Spleen (tissue), 11 donors: ENCODE results near the gene KCNJ2. TPM values are rescaled to one million over a fixed set of nuclear protein-coding genes. Genes with fewer than 3 reads are reported as not detected.

Source experiments
- DNase-seq: peaks from one replicate; pipeline ENCODE4 v3.0.0-alpha.2; 2020
- H3K27ac ChIP-seq, 8 donors: fragments of 200-600 bp; sonication (generic) in 7 of 8; 1 replicate in 4 of 8; 2 replicates in 4 of 8; pipeline versions ENCODE4 v1.5.0 to v1.8.0; 2016 to 2021; ENCODE audit warnings: inconsistent platforms in 4 of 8, mild to moderate bottlenecking in 4 of 8, moderate library complexity in 1 of 8
- H3K27me3 ChIP-seq, 7 donors: fragments of 200-600 bp; sonication (generic) in 6 of 7; replicated peaks in 1 of 7; 1 replicate in 4 of 7; 2 replicates in 3 of 7; pipeline versions ENCODE4 v1.5.0 to v1.8.0; 2016 to 2021; ENCODE audit warnings: inconsistent platforms in 3 of 7, mild to moderate bottlenecking in 1 of 7
- H3K36me3 ChIP-seq, 6 donors: fragments of 200-600 bp; sonication (generic) in 5 of 6; 1 replicate in 4 of 6; 2 replicates in 2 of 6; pipeline versions ENCODE4 v1.5.0 to v1.8.0; 2016 to 2021; ENCODE audit warnings: inconsistent platforms in 2 of 6
- H3K4me1 ChIP-seq, 6 donors: fragments of 200-600 bp; sonication (generic) in 5 of 6; 1 replicate in 3 of 6; 2 replicates in 3 of 6; pipeline versions ENCODE4 v1.5.0 to v1.8.0; 2016 to 2021; ENCODE audit warnings: inconsistent platforms in 3 of 6
- H3K4me3 ChIP-seq, 8 donors: fragments of 200-600 bp; sonication (generic) in 7 of 8; 1 replicate in 4 of 8; 2 replicates in 4 of 8; pipeline versions ENCODE4 v1.5.0 to v1.8.0; 2016 to 2021; ENCODE audit warnings: inconsistent platforms in 4 of 8, mild to moderate bottlenecking in 4 of 8, moderate library complexity in 2 of 8
- H3K9me3 ChIP-seq, 8 donors: fragments of 200-600 bp; sonication (generic) in 7 of 8; 1 replicate in 4 of 8; 2 replicates in 4 of 8; pipeline versions ENCODE4 v1.5.0 to v1.8.0; 2016 to 2021; ENCODE audit warnings: inconsistent platforms in 4 of 8
- POLR2A ChIP-seq, 3 donors: fragments of 450-650 bp; IDR thresholded peaks; one replicate each; pipeline ENCODE4 v1.5.1; 2017; ENCODE audit warnings: antibody characterized with exemption in 3 of 3, mild to moderate bottlenecking in 1 of 3
- POLR2AphosphoS5 ChIP-seq, 3 donors: sonication (generic); formaldehyde crosslinking; IDR thresholded peaks; one replicate each; pipeline ENCODE4 v1.5.1; 2017; ENCODE audit warnings: antibody characterized with exemption in 3 of 3
- WGBS, 5 donors: extraction: QIAGEN DNeasy Blood & Tissue Kit in 3 of 5; methylation state at CpG; one replicate each; pipeline versions ENCODE4 v1.1.5 to v1.1.7; 2013 to 2018; 5-methylcytosine and 5-hydroxymethylcytosine counted together
- intact Hi-C: fragments of 100-400 bp; cut with DNase I; formaldehyde crosslinking; loops from one replicate; pipeline ENCODE4 v1.15.0; 2023; ENCODE audit warnings: low total_unique reads
- polyA plus RNA-seq, 3 donors: library from polyadenylated mRNA; stranded (reverse); fragments of 200-250 nt; gene quantifications; one replicate each; pipeline ENCODE4 v1.2.1, GENCODE V29; 2013
- total RNA-seq, 7 donors: library from RNA; depleted of rRNA in 3 of 7; stranded (reverse); fragments of >200 nt in 3 of 7; fragmentation: NEBNext Ultra II Directional in 4 of 7; extraction: Animal tissue kit (Norgen Biotek cat#: 25700) in 4 of 7; gene quantifications; one replicate each; pipeline versions ENCODE4 v1.1.0 to v1.2.1, GENCODE V29; 2016 to 2021
- TF ChIP-seq, protein P1 (sequence below), 11 experiments: fragments of 200-600 bp in 7 of 11; fragments of 450-650 bp in 4 of 11; sonication (generic) in 4 of 11; IDR thresholded peaks in 8 of 11; conservative IDR thresholded peaks in 3 of 11; 1 replicate in 7 of 11; 2 replicates in 4 of 11; pipeline versions ENCODE4 v1.4.0 to v1.8.0; 2016 to 2021; ENCODE audit warnings: antibody characterized with exemption in 11 of 11, inconsistent platforms in 4 of 11, mild to moderate bottlenecking in 1 of 11
- donor health status: healthy with polysubstance abuse.
- donor health status: DM: no; HTN: no; CAD: no; lungs with moderate emphysema.
- donor health status: DM: no; HTN: no; CAD: no.
- donor health status: Bipolar disorder and iron deficiency.
- donor health status: healthy.
- donor health status: DM: no; HTN: no; CAD: no.
- donor health status: DM: yes; HTN: yes; CAD: no.

The KCNJ2 gene
- total and polyA plus RNA-seq, 10 donors = 0.91 to 34.1 (median 21.5) TPM

DNA sequence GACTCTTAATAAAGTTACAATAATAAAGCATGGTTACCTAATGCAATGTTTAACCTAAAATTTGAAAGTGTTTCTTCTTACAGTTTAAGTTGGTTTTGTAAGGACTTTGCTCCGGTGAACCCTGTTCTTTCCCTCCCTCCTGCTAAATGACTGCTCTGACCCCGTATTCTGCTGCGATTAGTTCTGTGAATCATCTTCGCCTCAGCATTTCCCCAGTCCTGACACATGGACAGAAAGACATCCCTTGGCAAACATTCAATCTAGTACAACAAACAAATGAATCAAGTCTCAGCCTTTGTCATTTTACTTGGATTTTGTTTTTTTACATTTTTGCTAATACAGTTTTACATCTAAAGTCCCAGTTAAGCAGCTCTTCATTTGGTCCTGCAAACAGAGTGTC lies 15.4 kb downstream of the KCNJ2 start:
- peaks cover 0 to 1% (median 0%) of the 10 kb centered on the region in 6 donors for H3K36me3 ChIP-seq
- WGBS, 5 donors = 78 to 94% (median 88%) methylated on average over 4 of the region's 4 CpGs

DNA sequence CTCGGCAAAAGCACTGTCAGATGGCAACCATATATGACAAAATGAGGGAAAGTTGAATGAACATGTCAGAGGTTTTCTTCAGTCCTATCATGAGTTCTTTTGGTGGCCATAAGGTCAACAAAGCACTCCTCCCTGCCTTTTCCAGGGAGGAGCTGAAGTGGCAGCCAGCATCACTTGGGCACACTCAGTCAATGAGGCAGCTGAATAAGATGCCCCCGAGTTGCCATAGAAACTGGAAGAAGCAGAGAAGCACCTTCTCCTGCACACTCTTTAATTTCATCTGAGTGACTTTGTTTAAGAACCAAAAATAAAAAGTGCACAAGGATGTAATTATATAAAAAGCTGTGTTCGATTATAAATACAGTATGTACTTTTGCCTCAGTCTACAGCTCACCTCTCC lies 16.0 kb downstream of the KCNJ2 start:
- intact Hi-C loops = no loop called here
- no peak overlapping the region for H3K27ac ChIP-seq
- TF ChIP-seq POLR2AphosphoS5 (IDR thresholded peaks at IDR 0.05) = no peak
- TF ChIP-seq, protein P1, sequence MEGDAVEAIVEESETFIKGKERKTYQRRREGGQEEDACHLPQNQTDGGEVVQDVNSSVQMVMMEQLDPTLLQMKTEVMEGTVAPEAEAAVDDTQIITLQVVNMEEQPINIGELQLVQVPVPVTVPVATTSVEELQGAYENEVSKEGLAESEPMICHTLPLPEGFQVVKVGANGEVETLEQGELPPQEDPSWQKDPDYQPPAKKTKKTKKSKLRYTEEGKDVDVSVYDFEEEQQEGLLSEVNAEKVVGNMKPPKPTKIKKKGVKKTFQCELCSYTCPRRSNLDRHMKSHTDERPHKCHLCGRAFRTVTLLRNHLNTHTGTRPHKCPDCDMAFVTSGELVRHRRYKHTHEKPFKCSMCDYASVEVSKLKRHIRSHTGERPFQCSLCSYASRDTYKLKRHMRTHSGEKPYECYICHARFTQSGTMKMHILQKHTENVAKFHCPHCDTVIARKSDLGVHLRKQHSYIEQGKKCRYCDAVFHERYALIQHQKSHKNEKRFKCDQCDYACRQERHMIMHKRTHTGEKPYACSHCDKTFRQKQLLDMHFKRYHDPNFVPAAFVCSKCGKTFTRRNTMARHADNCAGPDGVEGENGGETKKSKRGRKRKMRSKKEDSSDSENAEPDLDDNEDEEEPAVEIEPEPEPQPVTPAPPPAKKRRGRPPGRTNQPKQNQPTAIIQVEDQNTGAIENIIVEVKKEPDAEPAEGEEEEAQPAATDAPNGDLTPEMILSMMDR (IDR thresholded peaks at IDR 0.05 in 8 of 11, conservative IDR thresholded peaks at IDR 0.05 in 3 of 11) = no peak
- no peak for TF ChIP-seq POLR2A (IDR thresholded peaks at IDR 0.05)

More for the DNA sequence above, 15.4 kb downstream of the KCNJ2 start:
- peaks cover 0 to 4% (median 0%) of the 10 kb centered on the region in 7 donors for H3K27me3 ChIP-seq
- no peaks in the 10 kb centered on the region for H3K4me1 ChIP-seq
- H3K9me3 ChIP-seq = no peaks in the 10 kb centered on the region
- intact Hi-C loops = no loop called here
- H3K4me3 ChIP-seq = no peak overlapping the region
- peak overlapping the region in 1 of 8 donors; percentile 35 for H3K27ac ChIP-seq
- TF ChIP-seq POLR2A (IDR thresholded peaks at IDR 0.05) (no peak), POLR2AphosphoS5 (IDR thresholded peaks at IDR 0.05) (no peak)
- TF ChIP-seq, protein P1 (IDR thresholded peaks at IDR 0.05 in 8 of 11, conservative IDR thresholded peaks at IDR 0.05 in 3 of 11) = no peak
- DNase-seq = no peak

DNA sequence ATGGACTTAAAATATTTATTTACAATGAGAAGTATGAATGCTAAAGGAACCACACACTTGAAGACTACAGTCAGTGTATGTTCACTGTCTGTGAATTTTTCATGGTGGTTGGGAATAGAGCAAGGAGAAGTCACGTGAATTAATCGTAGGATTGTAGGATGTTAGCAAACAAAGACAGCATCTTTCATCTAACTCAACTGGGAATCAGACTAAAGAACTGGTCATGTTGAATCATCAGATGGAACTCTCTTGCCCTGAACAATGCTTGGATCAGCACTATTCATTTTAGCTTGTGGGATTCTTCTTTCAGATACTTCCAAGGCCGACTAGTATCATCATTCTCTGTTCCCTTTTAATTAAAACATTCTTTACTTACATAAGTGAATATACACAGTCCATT lies 18.1 kb downstream of the KCNJ2 start:
- 80 to 89% (median 87%) methylated on average over 3 of the region's 3 CpGs for WGBS, 5 donors
- intact Hi-C loops = no loop called here
- H3K36me3 ChIP-seq = no peaks in the 10 kb centered on the region
- TF ChIP-seq POLR2A (IDR thresholded peaks at IDR 0.05) (no peak), POLR2AphosphoS5 (IDR thresholded peaks at IDR 0.05) (no peak)
- TF ChIP-seq, protein P1 (IDR thresholded peaks at IDR 0.05 in 8 of 11, conservative IDR thresholded peaks at IDR 0.05 in 3 of 11) = no peak
- no peak overlapping the region for H3K27ac ChIP-seq
- no peaks in the 10 kb centered on the region for H3K9me3 ChIP-seq
- DNase-seq = no peak
- peaks cover 0 to 2% (median 0%) of the 10 kb centered on the region in 7 donors for H3K27me3 ChIP-seq
- H3K4me3 ChIP-seq = no peak overlapping the region
- H3K4me1 ChIP-seq = no peaks in the 10 kb centered on the region

More for the DNA sequence above, 16.0 kb downstream of the KCNJ2 start:
- Histone ChIP-seq H3K27me3 (peaks cover 0 to 4% (median 0%) of the 10 kb centered on the region in 7 donors), H3K4me1 (no peaks in the 10 kb centered on the region), H3K4me3 (no peak overlapping the region), H3K9me3 (no peaks in the 10 kb centered on the region), H3K36me3 (no peaks in the 10 kb centered on the region)
- no peak for DNase-seq
- 88 to 91% (median 89%) methylated on average over 3 of the region's 3 CpGs for WGBS, 5 donors

DNA sequence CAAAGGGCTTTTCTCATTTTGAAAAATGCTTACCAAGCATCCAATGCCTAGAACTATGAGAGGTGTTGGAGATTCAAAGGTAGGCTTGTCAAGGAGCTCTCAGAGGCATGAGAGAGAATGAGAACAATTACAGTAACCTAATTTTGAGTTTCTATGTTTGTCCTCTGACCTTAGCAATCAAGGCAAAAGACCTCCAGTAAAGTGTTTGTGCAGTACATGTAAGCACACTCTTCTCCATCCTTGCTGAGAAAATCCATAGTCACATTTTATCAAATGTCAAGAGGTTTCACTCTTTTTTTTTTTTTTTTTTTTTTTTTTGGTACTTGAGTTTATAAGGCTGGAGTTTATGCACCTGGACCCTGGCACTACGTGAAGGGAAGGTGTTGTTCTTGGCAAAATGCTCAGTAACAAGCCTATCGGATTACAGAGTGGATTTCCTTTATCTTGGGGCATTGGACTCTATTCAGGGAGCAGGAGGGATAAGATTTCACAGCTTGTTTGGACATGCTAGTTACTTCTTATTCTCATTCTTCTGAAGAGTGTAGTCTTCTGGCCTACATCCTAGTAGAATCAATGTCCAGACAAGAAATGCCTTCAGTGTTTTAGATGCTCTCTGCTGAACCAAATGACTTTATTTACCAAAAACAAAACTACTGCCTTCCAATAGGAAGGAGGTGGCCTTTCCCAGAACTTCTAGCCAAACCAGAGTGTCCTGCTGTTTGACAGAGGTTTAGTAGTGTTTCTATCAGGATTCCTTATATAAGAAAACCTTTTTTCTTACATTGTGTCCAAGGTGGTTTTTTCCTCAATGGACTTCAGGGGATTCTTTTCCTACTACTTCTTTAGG lies 21.9 kb downstream of the KCNJ2 start:
- intact Hi-C loops = no loop called here
- no peak overlapping the region for H3K4me3 ChIP-seq
- WGBS, 5 donors = 76 to 96% (median 87%) methylated on average over 2 of the region's 2 CpGs
- no peak for DNase-seq
- H3K4me1 ChIP-seq = no peaks in the 10 kb centered on the region
- no peak overlapping the region for H3K27ac ChIP-seq
- TF ChIP-seq POLR2A (IDR thresholded peaks at IDR 0.05) = no peak
- TF ChIP-seq, protein P1 (IDR thresholded peaks at IDR 0.05 in 8 of 11, conservative IDR thresholded peaks at IDR 0.05 in 3 of 11) = no peak
- no peak for TF ChIP-seq POLR2AphosphoS5 (IDR thresholded peaks at IDR 0.05)
- no peaks in the 10 kb centered on the region for H3K27me3 ChIP-seq
- no peaks in the 10 kb centered on the region for H3K9me3 ChIP-seq
- H3K36me3 ChIP-seq = no peaks in the 10 kb centered on the region
